SK-N-SH treated with all-trans-retinoic acid at 6 μM for 48 hours (cell line): Measurements from ENCODE around the gene PRRC2B.

Experiments
- PATZ1 ChIP-seq: fragments of 250-450 bp; sonication (Bioruptor Pico); IDR thresholded peaks from 2 replicates; pipeline ENCODE4 v1.8.0; 2020; ENCODE audit warnings: mild to moderate bottlenecking, moderate library complexity, borderline replicate concordance
- POU6F1 ChIP-seq: fragments of 250-450 bp; sonication (Bioruptor Pico); IDR thresholded peaks from 2 replicates; pipeline ENCODE4 v1.8.0; 2021; ENCODE audit warnings: low read depth, mild to moderate bottlenecking, moderate library complexity, borderline replicate concordance
- TSHZ2 ChIP-seq: fragments of 250-450 bp; sonication (Bioruptor Pico); IDR thresholded peaks from 2 replicates; pipeline ENCODE4 v1.5.0; 2020; ENCODE audit warnings: mild to moderate bottlenecking, moderate library complexity
- ZFP30 ChIP-seq: fragments of 450-650 bp; formaldehyde crosslinking; IDR thresholded peaks from 2 replicates; pipeline ENCODE4 v1.5.0; 2022; ENCODE audit warnings: mild to moderate bottlenecking, moderate library complexity
- ZNF8 ChIP-seq: fragments of 450-650 bp; formaldehyde crosslinking; IDR thresholded peaks from 2 replicates; pipeline ENCODE4 v1.5.0; 2020; ENCODE audit warnings: mild to moderate bottlenecking, moderate library complexity

GRCh38 chr9:131469356-131469755, 75.5 kb downstream of the PRRC2B start:
- no peak for TF ChIP-seq POU6F1
- TF ChIP-seq TSHZ2 (CRISPR knock-in tag): no peak
- TF ChIP-seq ZNF8 (CRISPR knock-in tag): no peak
- TF ChIP-seq PATZ1: no peak
- TF ChIP-seq ZFP30: no peak
